HG03432 (cell line): ENCODE data around the gene DCAF7.

ENCODE experiments used
- ATAC-seq: cut with Tn5 transposase; IDR thresholded peaks from one replicate; pipeline ENCODE4 v1.9.1; 2021; ENCODE audit warnings: mild to moderate bottlenecking, moderate library complexity; ENCODE audit not compliant: unreplicated experiment

Gene DCAF7

DNA sequence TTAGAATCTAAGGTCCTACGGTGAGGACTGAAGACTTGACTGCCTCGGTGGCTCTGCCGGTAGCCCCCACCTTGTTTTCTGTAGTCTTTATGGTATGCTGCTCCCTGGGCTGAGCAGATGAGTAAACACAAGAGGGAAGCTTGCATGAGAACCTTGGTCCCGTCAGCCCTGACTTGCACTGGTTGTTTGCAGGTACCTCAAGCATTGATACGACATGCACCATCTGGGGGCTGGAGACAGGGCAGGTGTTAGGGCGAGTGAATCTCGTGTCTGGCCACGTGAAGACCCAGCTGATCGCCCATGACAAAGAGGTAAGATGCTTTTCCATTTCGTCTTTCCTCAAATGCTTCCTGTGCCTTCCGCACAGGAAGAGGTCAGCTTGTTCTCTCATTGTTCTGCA lies 29.4 kb downstream of the DCAF7 start:
- no peak for ATAC-seq

DNA sequence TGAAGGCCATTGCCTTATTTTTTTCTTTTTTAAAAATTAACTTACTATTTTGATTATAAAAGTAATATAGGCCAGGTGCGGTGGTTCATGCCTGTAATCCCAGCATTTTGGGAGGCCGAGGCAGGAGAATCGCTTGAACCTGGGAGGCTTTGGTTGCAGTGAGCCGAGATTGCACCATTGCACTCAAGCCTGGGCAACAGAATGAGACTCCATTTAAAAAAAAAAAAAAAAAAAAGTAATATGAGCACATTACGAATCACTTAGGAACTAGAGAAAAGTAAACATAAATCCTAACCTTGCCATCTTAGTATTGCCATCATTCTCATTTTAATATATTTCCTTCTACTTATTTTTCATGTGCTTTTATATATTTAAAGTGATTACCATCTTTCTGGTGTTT lies 37.5 kb downstream of the DCAF7 start:
- ATAC-seq = no peak

DNA sequence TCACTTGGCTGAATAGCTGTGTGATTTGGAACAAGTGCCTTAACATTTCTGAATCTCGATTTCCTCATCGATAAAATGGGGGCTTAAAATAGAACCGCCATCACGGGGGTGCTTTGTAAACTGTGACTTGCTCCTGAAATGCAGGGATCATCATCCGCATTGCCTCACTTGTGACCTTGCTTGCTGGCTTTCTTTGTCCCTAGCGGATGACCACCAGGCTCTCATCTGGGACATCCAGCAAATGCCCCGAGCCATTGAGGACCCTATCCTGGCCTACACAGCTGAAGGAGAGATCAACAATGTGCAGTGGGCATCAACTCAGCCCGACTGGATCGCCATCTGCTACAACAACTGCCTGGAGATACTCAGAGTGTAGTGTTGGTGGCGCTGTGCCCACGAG lies 38.5 kb downstream of the DCAF7 start:
- no peak for ATAC-seq

DNA sequence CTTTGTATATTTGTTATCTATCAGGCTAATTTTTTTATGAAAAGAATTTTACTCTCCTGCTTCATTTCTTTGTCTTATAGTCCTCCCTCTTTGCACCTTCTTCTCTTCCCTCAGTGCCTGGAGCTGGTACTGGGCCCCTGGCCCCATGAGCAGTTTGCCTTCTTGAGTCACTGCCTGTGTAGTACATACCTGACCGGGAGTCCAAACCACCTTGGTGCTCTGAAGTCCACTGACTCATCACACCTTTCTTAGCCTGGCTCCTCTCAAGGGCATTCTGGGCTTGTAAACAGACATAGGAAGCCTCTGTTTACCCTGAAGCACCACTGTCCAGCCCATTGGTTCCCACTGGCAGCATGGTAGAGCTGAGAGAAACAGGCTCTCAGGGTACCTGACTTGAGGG lies 39.4 kb downstream of the DCAF7 start:
- ATAC-seq = no peak

DNA sequence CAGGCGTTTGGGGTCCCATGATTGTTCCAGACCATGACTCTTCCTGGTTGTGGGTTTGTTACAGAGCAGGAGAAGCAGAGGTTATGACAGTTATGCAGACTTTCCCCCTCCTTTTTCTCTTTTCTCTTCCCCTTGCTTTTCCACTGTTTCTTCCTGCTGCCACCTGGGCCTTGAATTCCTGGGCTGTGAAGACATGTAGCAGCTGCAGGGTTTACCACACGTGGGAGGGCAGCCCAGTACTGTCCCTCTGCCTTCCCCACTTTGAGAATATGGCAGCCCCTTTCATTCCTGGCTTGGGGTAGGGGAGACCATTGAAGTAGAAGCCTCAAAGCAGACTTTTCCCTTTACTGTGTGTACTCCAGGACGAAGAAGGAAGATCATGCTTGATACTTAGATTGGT lies 42.5 kb downstream of the DCAF7 start:
- ATAC-seq = no peak

DNA sequence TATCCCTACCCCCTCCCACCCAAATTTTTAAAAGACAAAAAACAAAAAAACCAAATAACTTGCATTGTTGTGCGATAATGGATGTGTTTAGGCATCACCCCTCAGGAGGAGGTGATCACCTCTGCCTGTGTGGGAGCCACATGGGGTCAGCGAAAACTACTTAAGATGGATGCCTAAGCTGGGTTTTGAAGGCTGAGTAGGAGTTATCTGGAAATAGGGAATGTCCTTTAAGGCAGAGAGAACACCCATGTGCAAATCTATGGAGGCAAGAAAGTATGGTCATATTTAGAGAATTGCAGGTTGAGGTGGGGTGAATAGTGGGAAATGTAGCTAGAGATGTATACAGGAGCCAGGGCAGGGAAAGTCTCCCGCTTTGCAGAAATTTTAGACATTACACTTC lies 44.9 kb downstream of the DCAF7 start:
- ATAC-seq = no peak

DNA sequence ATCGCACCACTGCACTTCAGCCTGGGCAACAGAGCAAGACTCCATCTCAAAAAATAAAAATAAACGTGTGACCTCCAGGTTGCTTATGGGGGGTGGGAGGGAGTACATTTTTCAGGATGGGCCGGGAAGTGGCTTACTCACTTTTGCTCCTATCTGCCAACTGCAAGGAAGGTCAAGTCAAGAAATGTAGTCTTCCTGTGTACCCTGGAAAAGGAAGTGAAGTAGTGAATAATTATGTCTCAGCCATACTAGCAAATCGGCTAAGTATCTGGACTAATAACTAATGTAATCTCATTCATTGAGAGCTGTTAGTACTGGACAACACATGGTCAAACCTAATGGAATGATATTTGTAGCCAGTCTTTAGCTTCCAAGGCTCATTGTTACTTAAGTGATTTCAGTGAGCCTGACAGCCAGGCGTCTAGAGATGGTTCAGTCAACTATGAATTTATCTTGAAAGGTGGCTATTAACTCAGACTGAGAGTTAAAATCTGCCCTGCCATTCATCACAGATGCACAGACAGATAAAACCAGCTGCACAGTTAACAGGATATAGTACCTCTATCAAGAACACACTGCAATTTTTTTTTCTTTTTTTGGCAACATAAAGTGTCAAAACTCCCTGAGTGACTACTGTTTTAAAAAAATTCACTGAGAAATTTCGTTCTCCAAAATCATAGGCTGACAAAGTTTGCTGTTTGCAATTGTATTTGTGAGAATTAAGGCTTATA lies 46.7 kb downstream of the DCAF7 start:
- no peak for ATAC-seq

DNA sequence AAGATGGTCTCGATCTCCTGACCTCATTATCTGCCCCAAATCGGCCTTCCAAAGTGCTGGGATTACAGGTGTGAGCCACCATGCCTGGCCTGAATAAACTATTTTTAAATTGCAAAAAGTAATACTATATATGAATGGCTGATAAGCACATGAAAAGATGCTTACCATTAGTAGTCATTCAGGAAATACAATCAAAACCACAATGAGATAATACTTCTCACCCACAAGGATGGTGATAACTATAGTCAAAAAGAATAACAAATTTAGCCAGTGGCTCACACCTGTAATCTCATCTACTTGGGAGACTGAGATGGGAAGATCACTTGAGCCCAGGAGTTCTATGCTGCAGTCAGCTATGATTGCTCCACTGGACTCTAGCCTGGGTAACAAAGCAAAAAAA lies 48.0 kb downstream of the DCAF7 start:
- ATAC-seq = no peak

DNA sequence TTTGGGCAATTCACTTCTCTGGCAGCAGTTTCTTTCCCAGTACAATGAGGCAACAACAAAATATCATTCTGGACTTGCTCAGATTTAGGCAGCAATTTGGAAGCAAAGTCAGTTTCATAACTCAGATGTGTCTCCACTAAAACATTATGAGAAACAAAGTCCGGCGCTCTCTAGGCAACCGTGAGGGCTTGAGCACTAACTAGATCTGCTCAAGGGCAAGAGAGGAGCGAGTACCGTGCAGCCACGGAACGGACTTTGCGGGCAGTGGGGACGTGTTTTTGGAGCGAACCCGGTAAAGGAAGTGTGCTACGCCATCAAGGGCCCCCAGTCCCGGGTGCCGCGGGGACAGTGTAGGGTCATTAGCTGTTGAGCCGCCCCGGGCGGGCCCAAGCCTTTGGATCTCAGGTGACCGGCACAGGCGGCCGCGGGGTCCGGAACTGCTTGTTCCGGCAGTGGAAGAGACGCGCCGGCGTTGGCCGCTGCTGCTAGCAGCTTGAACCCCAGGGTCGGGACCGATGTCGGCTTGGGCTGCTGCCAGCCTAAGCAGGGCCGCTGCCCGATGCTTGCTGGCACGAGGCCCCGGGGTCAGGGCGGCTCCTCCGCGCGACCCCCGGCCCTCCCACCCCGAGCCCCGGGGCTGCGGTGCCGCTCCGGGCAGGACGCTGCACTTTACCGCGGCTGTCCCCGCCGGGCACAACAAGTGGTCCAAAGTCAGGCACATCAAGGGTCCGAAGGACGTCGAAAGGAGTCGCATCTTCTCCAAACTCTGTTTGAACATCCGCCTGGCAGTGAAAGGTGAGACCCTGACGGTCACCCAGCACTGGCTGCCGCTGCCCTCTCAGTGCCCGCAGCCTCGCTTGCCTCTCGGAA lies 50.5 kb downstream of the DCAF7 start, which contains the start of gene TACO1:
TACO1 (plus strand) TSS at position 327 of the 870 bp plus-strand sequence; CDS start at position 516, 189 bp downstream.
- ATAC-seq = peak; percentile 94

DNA sequence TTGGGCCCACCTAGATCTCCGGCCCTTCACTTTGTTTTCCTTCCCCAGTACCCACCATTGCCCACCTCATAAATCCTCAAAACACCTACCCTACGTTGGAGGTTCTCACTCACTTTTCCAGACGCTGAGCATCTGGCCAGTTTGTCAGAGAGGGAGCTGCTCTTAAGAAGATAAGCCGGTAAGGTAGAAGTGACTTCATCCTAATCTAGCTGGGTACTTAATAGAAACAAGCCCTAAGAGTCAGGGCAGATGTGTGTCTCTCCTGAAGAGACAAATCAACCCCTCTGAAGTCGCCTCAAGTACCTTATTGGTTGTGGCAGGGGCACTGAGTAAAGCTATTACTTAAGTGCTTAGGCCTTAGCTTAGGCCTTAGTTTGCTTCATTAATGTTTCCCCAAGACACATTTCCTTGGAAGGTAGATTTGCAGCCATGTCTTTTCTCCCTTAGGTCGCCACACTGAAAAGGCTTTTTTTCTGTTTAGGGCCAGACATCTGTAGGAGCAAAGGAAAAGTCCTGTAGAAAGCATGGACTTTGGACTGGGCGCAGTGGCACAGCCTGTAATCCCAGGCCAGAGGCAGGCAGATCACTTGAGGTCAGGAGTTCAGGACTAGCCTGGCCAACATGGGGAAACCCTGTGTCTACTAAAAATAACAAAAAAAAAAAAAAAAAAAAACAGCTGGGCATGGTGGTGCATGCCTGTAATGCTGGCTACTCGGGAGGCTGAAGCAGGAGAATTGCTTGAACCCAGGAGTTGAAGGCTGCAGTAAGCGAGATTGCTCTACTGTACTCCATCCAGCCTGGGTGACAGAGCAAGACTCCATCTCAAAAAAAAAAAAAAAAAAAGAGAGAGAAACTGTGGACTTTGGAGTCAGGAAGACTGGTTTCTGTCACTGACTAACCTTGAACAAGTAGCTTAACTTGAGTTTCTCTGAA lies 51.4 kb downstream of the DCAF7 start:
- ATAC-seq = no peak

DNA sequence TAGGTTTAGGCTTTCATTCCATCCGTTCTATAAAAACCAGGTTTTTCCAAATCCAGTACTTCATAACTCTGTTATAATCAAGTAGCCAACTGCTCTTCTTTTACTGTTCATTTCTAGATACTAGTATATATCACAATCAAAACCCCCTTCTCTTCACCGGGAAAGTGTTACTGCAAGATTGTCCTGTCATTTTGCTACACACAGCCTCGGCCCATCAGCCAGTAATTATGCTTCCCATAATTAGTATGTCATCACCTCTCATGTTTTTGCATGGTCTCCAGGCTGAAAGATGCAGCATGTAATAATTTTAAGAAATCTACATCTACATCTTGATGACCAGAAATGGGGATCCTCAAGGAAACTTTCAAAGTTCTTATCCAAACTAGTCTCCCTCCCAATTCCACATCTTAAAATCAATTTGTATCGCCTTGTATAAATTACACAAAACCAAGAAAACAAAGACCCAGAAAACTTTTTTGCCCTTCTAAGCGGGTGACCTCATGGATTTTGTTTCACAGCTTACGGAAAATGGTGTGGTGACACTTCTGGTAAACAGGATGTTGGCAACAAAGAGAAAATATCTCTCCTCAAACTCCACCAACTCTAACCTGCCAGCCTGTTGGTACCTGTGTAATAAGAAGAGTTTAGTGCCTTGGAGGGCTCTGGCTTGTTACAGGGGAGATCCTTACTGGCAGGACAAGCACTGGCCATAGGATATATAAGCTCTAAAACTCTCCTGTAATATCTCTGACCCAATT lies 59.7 kb downstream of the DCAF7 start:
- ATAC-seq = no peak

DNA sequence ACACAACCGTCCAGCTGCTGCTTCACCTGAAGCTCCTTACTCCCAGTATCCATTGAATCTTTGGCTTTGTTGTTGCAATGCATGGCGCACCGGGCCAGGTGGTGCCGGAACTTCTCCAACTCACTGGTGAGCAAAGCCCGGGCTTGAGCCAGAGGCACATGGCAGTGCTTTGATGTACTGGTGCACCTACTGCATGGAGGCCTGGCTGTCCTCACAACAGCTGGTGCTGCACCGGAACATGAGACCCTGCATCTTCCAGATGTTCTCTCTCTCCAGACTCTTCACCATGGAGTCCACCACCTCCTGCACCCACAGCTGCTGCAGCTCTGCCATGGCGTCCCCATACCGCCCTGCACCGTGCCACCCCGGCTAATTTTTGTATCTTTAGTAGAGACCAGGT lies 60.6 kb downstream of the DCAF7 start:
- no peak for ATAC-seq

DNA sequence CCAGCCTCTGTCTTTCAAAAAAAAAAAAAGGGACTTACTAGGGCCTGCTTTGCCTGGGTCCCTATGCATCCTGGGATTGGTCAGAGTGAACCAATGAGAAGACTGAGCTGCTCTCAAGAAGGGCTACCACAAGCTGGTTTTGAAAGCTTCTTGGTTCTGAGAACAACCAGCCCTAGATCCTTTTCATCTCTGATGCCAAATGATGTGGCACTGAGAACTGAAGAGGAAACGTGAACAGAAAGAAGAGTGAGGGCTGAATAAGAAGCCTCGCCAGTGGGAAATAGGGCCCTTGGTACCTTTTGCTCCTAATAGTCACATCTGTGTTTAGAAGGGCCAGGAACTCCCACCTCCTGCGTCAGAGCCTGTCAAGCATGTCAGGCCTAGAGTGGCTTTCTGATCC lies 61.1 kb downstream of the DCAF7 start:
- ATAC-seq = no peak

DNA sequence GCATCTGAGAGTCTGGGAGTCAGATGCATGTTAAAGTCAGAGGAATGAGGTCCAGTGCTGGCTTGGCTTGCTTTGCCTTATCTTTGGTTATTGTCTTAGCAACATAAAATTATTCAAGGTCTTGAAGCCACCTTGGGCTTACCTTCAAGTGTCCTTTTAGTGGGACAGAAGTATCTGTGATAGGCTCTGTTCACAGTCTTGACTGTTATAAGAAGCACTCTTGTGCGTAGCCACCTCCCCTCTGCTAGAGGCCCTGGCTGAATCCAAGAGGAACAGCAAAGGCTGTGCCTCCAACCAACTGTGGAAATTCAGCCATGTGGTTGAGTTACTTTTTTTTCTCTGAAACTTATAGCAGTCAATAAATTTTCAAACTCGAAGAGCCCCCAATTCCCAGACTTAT lies 63.4 kb downstream of the DCAF7 start:
- no peak for ATAC-seq

DNA sequence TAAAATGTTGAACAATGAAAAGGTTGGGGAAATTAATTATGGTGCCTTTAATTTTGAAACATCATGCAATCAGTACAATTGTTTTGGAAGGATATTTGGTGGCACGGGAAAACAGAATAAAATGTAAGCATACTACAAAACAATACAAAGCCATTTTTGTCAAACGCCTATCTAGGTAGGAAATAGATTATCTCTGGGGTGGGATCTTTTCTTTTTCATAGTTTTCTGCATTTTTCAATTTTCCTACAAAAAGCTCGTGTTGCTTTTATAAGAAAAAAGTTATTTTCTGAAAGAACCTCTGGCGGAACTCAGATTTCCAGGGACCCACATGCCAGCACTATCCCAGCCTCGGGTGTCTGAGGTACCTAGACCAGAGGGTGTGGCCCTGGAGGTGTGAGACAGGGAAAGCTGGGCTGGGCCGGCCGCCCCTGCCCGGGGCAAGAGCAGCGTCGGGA lies 71.0 kb downstream of the DCAF7 start:
- no peak for ATAC-seq

DNA sequence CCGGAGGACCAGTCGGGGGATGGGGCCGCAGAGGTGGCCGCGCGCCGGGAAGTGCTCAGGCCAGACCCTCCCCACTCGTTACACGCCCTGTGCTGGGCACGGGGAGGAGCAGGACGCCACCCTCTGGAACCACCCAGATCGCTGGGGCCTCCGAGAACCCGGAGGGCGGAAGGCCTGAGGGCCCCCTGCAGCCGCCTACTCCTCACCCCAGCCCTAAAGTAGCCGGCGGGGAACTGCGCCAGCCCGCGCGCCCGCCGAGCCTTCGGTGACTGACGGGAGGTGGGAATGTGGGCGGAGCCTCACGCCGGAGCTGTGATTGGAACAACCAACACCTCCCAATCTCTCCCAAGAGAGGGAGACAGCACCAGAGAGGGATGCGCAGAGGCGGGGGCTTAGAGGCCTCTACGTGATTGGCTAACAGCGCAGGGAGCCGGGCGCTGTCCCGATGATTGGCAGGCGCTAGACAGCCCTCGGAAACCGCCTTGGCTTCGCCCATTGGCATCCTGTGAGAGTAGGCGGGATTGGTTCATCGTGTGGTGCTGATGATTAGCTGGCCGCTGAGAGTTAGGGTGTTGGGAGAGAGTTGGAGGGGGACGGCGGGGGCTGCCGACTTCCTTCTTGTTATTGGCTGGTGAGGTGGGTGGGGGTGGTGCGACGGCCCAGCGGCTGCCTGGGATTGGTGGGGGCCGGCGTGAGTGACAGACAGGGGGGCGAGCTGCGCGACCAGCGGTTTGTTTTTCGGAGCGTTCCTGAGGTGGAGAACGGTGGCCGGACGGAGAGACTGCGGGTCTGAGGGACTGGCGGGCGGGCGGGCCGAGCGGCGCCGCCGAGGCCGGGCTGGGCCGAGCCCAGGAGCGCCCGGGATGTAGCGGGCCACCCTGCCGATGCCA lies 71.7 kb downstream of the DCAF7 start, which contains the start of gene MAP3K3:
MAP3K3 (plus strand) TSS at position 734 of the 890 bp plus-strand sequence. CDS start 343 bp downstream, outside the sequence.
- peak; percentile 90 for ATAC-seq

DNA sequence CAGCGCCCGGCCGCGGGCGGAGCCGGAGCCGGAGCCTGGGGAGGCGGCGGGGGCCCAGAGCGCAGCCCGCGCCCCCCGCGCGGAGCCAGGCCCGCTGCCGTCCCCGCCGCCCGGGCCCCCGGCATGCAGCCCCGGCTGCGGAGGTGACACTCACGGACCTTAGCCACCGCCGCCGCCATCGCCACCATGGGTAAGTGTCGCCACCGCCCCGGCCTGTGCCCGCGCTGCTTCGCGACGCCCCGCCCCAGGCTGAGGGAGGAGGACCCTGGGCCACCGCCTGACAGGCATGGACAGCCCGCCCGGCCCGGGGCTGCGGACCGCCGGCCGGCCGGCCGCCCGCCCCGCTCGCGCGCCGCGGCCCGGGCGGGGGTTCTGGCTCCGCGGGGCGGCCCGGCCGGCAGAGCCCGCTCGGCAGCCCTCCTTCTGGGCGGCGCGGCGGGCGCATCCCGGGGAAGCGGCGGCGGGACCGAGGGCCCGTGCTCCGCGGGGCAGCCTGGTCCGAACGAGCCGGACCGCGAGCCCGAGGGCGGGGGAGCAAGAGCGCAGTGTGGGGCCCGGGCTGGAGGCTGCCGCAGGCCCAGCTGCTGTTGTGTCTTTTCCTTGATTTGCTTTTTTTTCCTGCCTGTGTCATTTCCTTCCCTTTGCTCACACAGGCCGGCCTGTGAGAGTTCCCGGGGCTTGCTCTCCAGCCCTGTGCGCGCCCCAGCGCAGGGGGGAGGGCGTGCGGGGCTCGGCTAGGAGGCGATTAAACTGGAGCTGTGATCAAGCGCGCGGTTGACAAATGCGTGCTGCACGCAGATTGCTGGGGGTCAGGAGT lies 72.5 kb downstream of the DCAF7 start:
- peak; percentile 32 for ATAC-seq

DNA sequence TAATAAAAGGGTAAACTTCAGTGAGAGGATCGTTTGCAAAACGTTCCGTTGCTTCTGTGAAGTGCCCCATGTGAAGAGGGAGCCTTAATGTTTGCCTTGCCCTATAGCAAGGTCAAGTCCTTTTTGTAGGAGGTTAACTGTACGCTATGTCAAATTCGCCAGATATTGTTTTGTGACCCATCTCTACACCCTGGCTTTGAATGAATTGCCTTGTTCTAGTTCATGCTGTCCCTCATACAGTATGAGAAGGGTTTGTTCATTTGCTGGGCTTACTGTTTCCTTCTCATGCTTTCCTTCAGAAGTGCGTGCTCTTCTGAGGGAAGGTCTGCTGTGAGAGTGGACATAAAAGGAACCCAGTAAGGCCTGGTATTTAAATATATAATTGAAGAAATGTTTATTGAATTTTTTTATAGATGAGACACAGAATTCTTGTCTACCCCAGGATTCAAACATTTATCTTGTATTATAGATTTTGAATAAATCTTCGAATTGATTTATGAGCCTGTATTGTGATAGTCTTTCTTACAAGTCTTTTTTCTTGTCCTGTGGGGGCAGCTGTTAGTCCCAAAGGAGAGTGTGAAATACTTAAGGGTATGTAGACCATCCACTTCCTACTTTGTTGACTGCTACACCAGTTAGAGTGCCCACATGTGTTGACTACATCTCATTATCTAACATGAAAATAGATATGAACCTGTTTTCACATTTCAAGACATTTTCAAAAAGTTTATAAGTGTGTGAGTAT lies 73.7 kb downstream of the DCAF7 start:
- ATAC-seq = no peak
